ENCODE results near the gene CELF1. TPM values are rescaled to one million over a fixed set of nuclear protein-coding genes. Genes with fewer than 3 reads are reported as not detected.

CELF1 gene
- total and polyA plus RNA-seq, 10 of the 15 experiments (the other 5 are each of a cell fraction or from before 2014, with no cell fraction given), result 35.3 to 128 (median 85.7) TPM

DNA sequence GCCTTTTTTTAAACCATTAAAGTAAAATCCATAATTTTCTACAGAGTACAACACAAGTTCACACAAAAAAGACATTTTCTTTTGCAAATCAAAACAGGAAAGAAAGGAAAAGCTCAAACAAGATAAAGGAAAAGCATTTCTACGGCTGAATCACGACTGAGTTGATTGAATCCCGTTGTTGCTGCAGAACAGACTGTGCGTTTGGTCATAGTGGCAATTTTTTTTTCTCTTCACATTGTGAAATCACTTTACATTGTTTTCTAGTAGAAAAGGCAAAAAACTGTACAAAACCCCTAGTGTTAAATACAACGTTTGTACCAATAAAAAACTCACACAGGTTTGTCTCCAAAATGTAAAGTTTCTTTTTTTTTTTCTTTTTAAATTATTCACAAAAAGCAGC lies 86.7 kb downstream of the CELF1 start:
- no peak overlapping the region for H2AFZ ChIP-seq (ENCODE audit: control insufficient read depth, low read depth, low read length)
- no peaks in the 10 kb centered on the region for H3K9me3 ChIP-seq (replicated peaks; ENCODE audit: control insufficient read depth, insufficient read depth, low read length)
- no peak overlapping the region for H3K4me2 ChIP-seq (ENCODE audit: control insufficient read depth, insufficient read depth)
- POLR2A ChIA-PET, result interaction anchor here (0.6 kb wide), 1 partner anchor 43 kb away, joined by 3 read pairs; no protein-coding TSS in a partner anchor
- ATAC-seq (no peak), FAIRE-seq (no peak), DNase-seq (ENCODE audit: low read depth, low spot score) (no peak)
- WGBS (ENCODE audit: insufficient coverage, insufficient replicate concordance, low lambda C conversion rate, missing lambda C conversion rate), result 74% methylated on average over 5 of the region's 5 CpGs
- H3K4me1 ChIP-seq (ENCODE audit: control insufficient read depth, insufficient read depth, low read length), result no peaks in the 10 kb centered on the region
- CTCF ChIA-PET, result interaction anchor here (0.7 kb wide), 1 partner anchor 15 kb away, joined by 3 read pairs; no protein-coding TSS in a partner anchor
- peaks cover 28 to 35% of the 10 kb centered on the region in 2 experiments for H3K36me3 ChIP-seq (ENCODE audit: control insufficient read depth in 2 of 2, insufficient read depth in 2 of 2, low read length in 1 of 2)
- H3K27me3 ChIP-seq (replicated peaks in 1 of 2; ENCODE audit: control insufficient read depth in 2 of 2, insufficient read depth in 2 of 2, low read length in 1 of 2), result no peaks in the 10 kb centered on the region
- TF ChIP-seq, protein P1, sequence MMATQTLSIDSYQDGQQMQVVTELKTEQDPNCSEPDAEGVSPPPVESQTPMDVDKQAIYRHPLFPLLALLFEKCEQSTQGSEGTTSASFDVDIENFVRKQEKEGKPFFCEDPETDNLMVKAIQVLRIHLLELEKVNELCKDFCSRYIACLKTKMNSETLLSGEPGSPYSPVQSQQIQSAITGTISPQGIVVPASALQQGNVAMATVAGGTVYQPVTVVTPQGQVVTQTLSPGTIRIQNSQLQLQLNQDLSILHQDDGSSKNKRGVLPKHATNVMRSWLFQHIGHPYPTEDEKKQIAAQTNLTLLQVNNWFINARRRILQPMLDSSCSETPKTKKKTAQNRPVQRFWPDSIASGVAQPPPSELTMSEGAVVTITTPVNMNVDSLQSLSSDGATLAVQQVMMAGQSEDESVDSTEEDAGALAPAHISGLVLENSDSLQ (IDR thresholded peaks at IDR 0.05), result no peak
- TF ChIP-seq CREB1 (IDR thresholded peaks at IDR 0.05; ENCODE audit: low read depth), result no peak
- TF ChIP-seq BMI1 (IDR thresholded peaks at IDR 0.05; ENCODE audit: borderline replicate concordance), result no peak
- no peak for TF ChIP-seq CBX3 (IDR thresholded peaks at IDR 0.05; ENCODE audit: borderline replicate concordance, low read depth)
- TF ChIP-seq SMARCA5 (IDR thresholded peaks at IDR 0.05), result no peak
- TF ChIP-seq SIN3A (IDR thresholded peaks at IDR 0.05; ENCODE audit: low read depth, low read length), result no peak
- TF ChIP-seq, protein P2, sequence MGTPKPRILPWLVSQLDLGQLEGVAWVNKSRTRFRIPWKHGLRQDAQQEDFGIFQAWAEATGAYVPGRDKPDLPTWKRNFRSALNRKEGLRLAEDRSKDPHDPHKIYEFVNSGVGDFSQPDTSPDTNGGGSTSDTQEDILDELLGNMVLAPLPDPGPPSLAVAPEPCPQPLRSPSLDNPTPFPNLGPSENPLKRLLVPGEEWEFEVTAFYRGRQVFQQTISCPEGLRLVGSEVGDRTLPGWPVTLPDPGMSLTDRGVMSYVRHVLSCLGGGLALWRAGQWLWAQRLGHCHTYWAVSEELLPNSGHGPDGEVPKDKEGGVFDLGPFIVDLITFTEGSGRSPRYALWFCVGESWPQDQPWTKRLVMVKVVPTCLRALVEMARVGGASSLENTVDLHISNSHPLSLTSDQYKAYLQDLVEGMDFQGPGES (IDR thresholded peaks at IDR 0.05), result no peak
- no peak for TF ChIP-seq HDAC6 (IDR thresholded peaks at IDR 0.05; ENCODE audit: unreplicated experiment)
- H4K20me1 ChIP-seq (ENCODE audit: control insufficient read depth, insufficient read depth), result no peaks in the 10 kb centered on the region; the same call in 1 of the 2 replicates
- in situ Hi-C loops (cut with MboI) (no loop called here), intact Hi-C loops (cut with micrococcal nuclease; ENCODE audit: unreplicated experiment) (no loop called here)
- no peaks in the 10 kb centered on the region; the same call in 1 of the 2 replicates for H3K79me2 ChIP-seq (ENCODE audit: control insufficient read depth, insufficient read depth, low read length)
- no peak overlapping the region for H3K9ac ChIP-seq (ENCODE audit: control insufficient read depth, insufficient read depth, low read length)
- SMC1A ChIA-PET (ENCODE audit: uncharacterized antibody, unreplicated experiment), result interaction anchor here (0.7 kb wide), 1 partner anchor 21 kb away, joined by 3 read pairs; no protein-coding TSS in a partner anchor
- no TSS peak for BruUV-seq (replicated peaks)
- RAD21 ChIA-PET (ENCODE audit: unreplicated experiment), result interaction anchor here (0.6 kb wide), 1 partner anchor 103 kb away, joined by 3 read pairs; no protein-coding TSS in a partner anchor
- H3K4me3 ChIP-seq, result no peak overlapping the region
- H3K27ac ChIP-seq (ENCODE audit: control insufficient read depth, insufficient read depth), result no peak overlapping the region
